B cell (primary cell): Measurements from ENCODE around the gene RPS15.
"Not testable (repeated sequence)": the region's sequence is repeated elsewhere in the genome, so short reads cannot be mapped to it uniquely, and the experiment has no call there.

Source experiments
- CTCF ChIP-seq: fragments of 200-600 bp; IDR thresholded peaks from one replicate; pipeline ENCODE4 v1.8.0; 2022; ENCODE audit warnings: antibody characterized with exemption, mild to moderate bottlenecking
- EZH2 ChIP-seq: IDR thresholded peaks from 2 replicates; pipeline ENCODE4 v1.6.1; 2012; ENCODE audit warnings: borderline replicate concordance, low read depth, mild to moderate bottlenecking, moderate library complexity, low read length; ENCODE audit not compliant: insufficient read depth, poor library complexity, severe bottlenecking

GRCh38 chr19:1420085-1420484 lies 18.1 kb upstream of the RPS15 start:
- not testable (repeated sequence) for TF ChIP-seq EZH2, CTCF
